GM12878 (cell line): ENCODE measurements around the gene PLTP. TPM values are rescaled to one million over a fixed set of nuclear protein-coding genes. Genes with fewer than 3 reads are reported as not detected.

Experiments
- ATAC-seq: fragments of 200-7000 bp; cut with Tn5 transposase; 3 replicates; pipeline ENCODE4 v1.9.1; 2020; ENCODE audit warnings: mild to moderate bottlenecking, moderate library complexity
- BruUV-seq: library from RNA; stranded (reverse); fragments of 400-500 nt; replicated peaks from 2 replicates; lab custom pipeline; 2021; lab: Mats Ljungman, UMichigan
- CTCF ChIA-PET: fragments of 300-600 bp; sonication (Branson Sonifier 250); formaldehyde crosslinking; extraction: SDS; loops from one replicate; lab custom pipeline; 2021; ENCODE audit warnings: inconsistent platforms; lab: Yijun Ruan, JAX
- POLR2A ChIA-PET: fragments of 350-600 bp; formaldehyde crosslinking; extraction: SDS; loops from one replicate; lab custom pipeline; 2021; ENCODE audit warnings: inconsistent platforms; lab: Charles Lee
- RAD21 ChIA-PET: fragments of 300-600 bp; sonication (Branson Sonifier 250); formaldehyde crosslinking; loops from one replicate; lab custom pipeline; 2023; ENCODE audit warnings: antibody characterized with exemption; ENCODE audit not compliant: unreplicated experiment; lab: Charles Lee
- SMC1A ChIA-PET: fragments of 300-600 bp; sonication (Branson Sonifier 250); formaldehyde crosslinking; loops from one replicate; lab custom pipeline; 2023; ENCODE audit not compliant: unreplicated experiment, uncharacterized antibody; lab: Charles Lee
- DNase-seq: peaks from one replicate; pipeline ENCODE4 v3.0.0-alpha.2; 2011; ENCODE audit warnings: low read depth, low spot score
- FAIRE-seq: peaks from 3 replicates; lab custom pipeline; 2011; peaks lifted over from hg19 to GRCh38; lab: Jason Lieb, UNC
- H2AFZ ChIP-seq: 2 replicates; pipeline ENCODE4 v1.6.0; 2011; ENCODE audit warnings: low read depth, low read length, control low read depth; ENCODE audit not compliant: control insufficient read depth
- H3K27ac ChIP-seq: 2 replicates; pipeline ENCODE4 v1.5.1; 2011; ENCODE audit warnings: control low read depth; ENCODE audit not compliant: control insufficient read depth, insufficient read depth
- H3K27me3 ChIP-seq, 2 experiments: replicated peaks in 1 of 2; 2 replicates each; pipeline versions ENCODE4 v1.6.0 to v1.6.1; 2011; ENCODE audit warnings: low read length in 1 of 2; ENCODE audit not compliant: control insufficient read depth in 2 of 2, insufficient read depth in 2 of 2
- H3K36me3 ChIP-seq, 2 experiments: 2 replicates each; pipeline ENCODE4 v1.5.1; 2011; ENCODE audit warnings: low read length in 1 of 2; ENCODE audit not compliant: control insufficient read depth in 2 of 2, insufficient read depth in 2 of 2
- H3K4me1 ChIP-seq: 2 replicates; pipeline ENCODE4 v1.6.1; 2011; ENCODE audit warnings: mild to moderate bottlenecking, low read length, moderate library complexity, mixed read lengths; ENCODE audit not compliant: control insufficient read depth, insufficient read depth
- H3K4me2 ChIP-seq: 2 replicates; pipeline ENCODE4 v1.6.0; 2011; ENCODE audit warnings: control low read depth; ENCODE audit not compliant: control insufficient read depth, insufficient read depth
- H3K4me3 ChIP-seq: fragments of 200-600 bp; sonication (generic); 2 replicates; pipeline ENCODE4 v1.5.1; 2016
- H3K79me2 ChIP-seq: 2 replicates; pipeline ENCODE4 v1.6.0; 2011; ENCODE audit warnings: low read length; ENCODE audit not compliant: control insufficient read depth, insufficient read depth
- H3K9ac ChIP-seq: 2 replicates; pipeline ENCODE4 v1.8.0; 2011; ENCODE audit warnings: low read length, control low read depth, mixed read lengths; ENCODE audit not compliant: control insufficient read depth, insufficient read depth
- H3K9me3 ChIP-seq: replicated peaks from 3 replicates; pipeline ENCODE4 v1.5.1; 2011; ENCODE audit warnings: mild to moderate bottlenecking, low read length; ENCODE audit not compliant: control insufficient read depth, insufficient read depth
- H4K20me1 ChIP-seq: 2 replicates; pipeline ENCODE4 v1.6.0; 2011; ENCODE audit not compliant: control insufficient read depth, insufficient read depth
- LARP7 ChIP-seq: fragments of 450-650 bp; IDR thresholded peaks from 2 replicates; pipeline ENCODE4 v1.6.1; 2017; ENCODE audit warnings: mild to moderate bottlenecking
- POLR2A ChIP-seq: IDR thresholded peaks from 2 replicates; pipeline ENCODE4 v1.6.1; 2011; ENCODE audit warnings: low read depth, mild to moderate bottlenecking, low read length
- POLR2AphosphoS5 ChIP-seq: IDR thresholded peaks from 2 replicates; pipeline ENCODE4 v1.6.1; 2011; ENCODE audit warnings: mild to moderate bottlenecking, low read length, inconsistent platforms
- WGBS: methylation state at CpG from one replicate; pipeline ENCODE4 v1.1.6; 2016; ENCODE audit warnings: low lambda C conversion rate; ENCODE audit not compliant: insufficient replicate concordance, insufficient coverage; ENCODE audit errors: missing lambda C conversion rate; 5-methylcytosine and 5-hydroxymethylcytosine counted together
- in situ Hi-C: fragments of 300-500 bp; cut with MboI; formaldehyde crosslinking; loops from 9 replicates; pipeline ENCODE4 v1.14.3; 2018; ENCODE audit warnings: mixed read lengths
- intact Hi-C: fragments of 100-400 bp; cut with micrococcal nuclease; formaldehyde crosslinking; loops from one replicate; pipeline ENCODE4 v1.14.2; 2022; ENCODE audit not compliant: unreplicated experiment
- polyA plus RNA-seq, 11 experiments: library from polyadenylated mRNA; depleted of rRNA in 4 of 11; unstranded in 6 of 11; stranded (reverse) in 5 of 11; fragments of >200 nt; fragmentation: Nextera tagmentation in 4 of 11; fragmentation: Illumina TruSeq in 1 of 11; extraction: Ambion mirVana in 4 of 11; extraction: Trizol in 1 of 11; gene quantifications; 1 replicate in 1 of 11; 2 replicates in 10 of 11; pipeline versions ENCODE4 v1.2.1 to v1.2.3, GENCODE V29; 2011 to 2016; ENCODE audit warnings: inconsistent platforms in 2 of 11, missing spikeins in 2 of 11, low read depth in 1 of 11
- total RNA-seq, 4 experiments: library from RNA; depleted of rRNA in 3 of 4; stranded (reverse); fragments of >200 nt in 3 of 4; fragmentation: Illumina TruSeq in 1 of 4; extraction: Trizol in 1 of 4; gene quantifications; 2 replicates each; pipeline versions ENCODE4 v1.2.1 to v1.2.3, GENCODE V29; 2013 to 2021

PLTP gene
- total and polyA plus RNA-seq, 10 of the 15 experiments (the other 5 are each of a cell fraction or from before 2014, with no cell fraction given), result 1.6 to 17.0 (median 7.6) TPM

DNA sequence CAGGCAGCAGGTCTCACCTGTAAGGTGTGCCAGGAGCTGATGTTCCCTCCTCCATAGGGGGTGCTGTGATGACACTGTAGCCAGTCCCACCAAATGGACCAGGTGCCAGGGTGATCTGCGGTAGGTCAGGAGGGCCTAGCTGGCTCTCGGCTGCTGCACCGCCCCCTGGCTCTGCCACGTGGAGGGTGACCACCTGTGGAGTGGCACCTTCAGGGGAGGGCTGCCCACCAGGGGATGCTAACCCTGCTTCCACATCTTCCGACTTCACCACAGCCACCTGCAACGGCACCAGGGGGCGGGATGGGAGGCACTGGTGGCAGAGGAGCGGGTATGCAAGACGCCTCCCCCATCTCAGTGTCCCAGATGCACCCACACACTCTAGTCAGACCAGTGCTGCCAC, 41.7 kb upstream of the PLTP start:
- ChIA-PET POLR2A (interaction anchor here (0.9 kb wide), 1 partner anchor 139 kb away, joined by 3 read pairs; no protein-coding TSS in a partner anchor), RAD21 (no interaction called here), SMC1A (interaction anchor here (1.0 to 1.3 kb wide), 2 partner anchors 10 to 155 kb away, joined by 3 to 4 read pairs; no protein-coding TSS in a partner anchor), CTCF (interaction anchor here (1.2 to 1.3 kb wide), 3 partner anchors 16 to 154 kb away, joined by 3 to 5 read pairs (median 4); no protein-coding TSS in a partner anchor)
- intact Hi-C loops, result no loop called here
- H3K9ac ChIP-seq, result no peak overlapping the region
- no peaks in the 10 kb centered on the region for H3K79me2 ChIP-seq
- no peaks in the 10 kb centered on the region for H3K9me3 ChIP-seq
- no peak overlapping the region for H3K4me3 ChIP-seq
- peaks cover 13 to 46% of the 10 kb centered on the region in 2 experiments for H3K36me3 ChIP-seq
- no peak for DNase-seq
- 87% methylated on average over 9 of the region's 9 CpGs for WGBS
- no peak overlapping the region for H2AFZ ChIP-seq
- H3K4me1 ChIP-seq, result no peaks in the 10 kb centered on the region
- no peaks in the 10 kb centered on the region for H4K20me1 ChIP-seq
- no peaks in the 10 kb centered on the region for H3K27me3 ChIP-seq
- no TSS peak for BruUV-seq
- no peak for FAIRE-seq
- H3K4me2 ChIP-seq, result no peak overlapping the region
- in situ Hi-C loops, result no loop called here
- H3K27ac ChIP-seq, result no peak overlapping the region
- TF ChIP-seq LARP7 (no peak), POLR2A (peak; percentile 62; the same call in 1 of the 2 replicates)
- ATAC-seq, result no peak

DNA sequence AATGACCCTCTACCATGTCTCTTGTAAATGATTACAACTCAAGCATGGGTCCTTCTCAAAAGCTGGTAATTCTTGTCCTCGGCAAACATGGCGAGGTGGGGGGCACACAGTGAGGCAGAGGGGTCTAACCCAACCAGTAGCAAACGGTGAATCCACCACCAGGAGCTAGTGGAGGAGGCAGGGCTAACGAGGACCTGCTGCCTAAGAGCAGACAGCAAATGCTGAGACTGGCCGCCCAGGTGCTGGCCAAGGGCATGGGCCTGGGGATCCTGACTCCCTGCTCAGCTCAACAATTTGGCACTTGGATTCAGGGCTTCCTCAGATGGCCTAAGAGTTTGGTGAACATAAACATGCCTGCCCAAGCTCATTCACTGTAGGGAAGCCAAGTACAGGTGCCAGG, 40.9 kb upstream of the PLTP start:
- H3K9me3 ChIP-seq, result no peaks in the 10 kb centered on the region
- RAD21 ChIA-PET, result no interaction called here
- intact Hi-C loops (no loop called here), in situ Hi-C loops (no loop called here)
- no peak for DNase-seq
- peaks cover 8 to 47% of the 10 kb centered on the region in 2 experiments for H3K36me3 ChIP-seq
- H4K20me1 ChIP-seq, result no peaks in the 10 kb centered on the region
- POLR2A ChIA-PET, result interaction anchor here (1.4 kb wide), 1 partner anchor 17 kb away, joined by 3 read pairs; no protein-coding TSS in a partner anchor
- peak; percentile 54 for TF ChIP-seq POLR2A
- no peak for TF ChIP-seq POLR2AphosphoS5
- H3K27ac ChIP-seq, result no peak overlapping the region
- SMC1A ChIA-PET, result interaction anchor here (1.0 to 1.3 kb wide), 2 partner anchors 9 to 154 kb away, joined by 3 to 4 read pairs; no protein-coding TSS in a partner anchor
- no peaks in the 10 kb centered on the region for H3K4me1 ChIP-seq
- no peak overlapping the region for H2AFZ ChIP-seq
- H3K79me2 ChIP-seq, result no peaks in the 10 kb centered on the region
- BruUV-seq, result no TSS peak
- CTCF ChIA-PET, result interaction anchor here (0.9 to 1.3 kb wide), 3 partner anchors 13 to 153 kb away, joined by 3 to 5 read pairs (median 4); no protein-coding TSS in a partner anchor
- H3K4me2 ChIP-seq, result no peak overlapping the region
- no peak overlapping the region for H3K4me3 ChIP-seq
- ATAC-seq, result no peak
- no peaks in the 10 kb centered on the region for H3K27me3 ChIP-seq
- no peak for FAIRE-seq
- WGBS, result 95% methylated on average over 5 of the region's 5 CpGs
- no peak overlapping the region for H3K9ac ChIP-seq
